ENCODE measurements around the gene HOXA3. TPM values are rescaled to one million over a fixed set of nuclear protein-coding genes. Genes with fewer than 3 reads are reported as not detected.
A peak's percentile ranks its signal among the peaks of the same experiment; 100 is the strongest.

Gene HOXA3
- total RNA-seq, 1 experiment from 2014 or later = not detected

DNA sequence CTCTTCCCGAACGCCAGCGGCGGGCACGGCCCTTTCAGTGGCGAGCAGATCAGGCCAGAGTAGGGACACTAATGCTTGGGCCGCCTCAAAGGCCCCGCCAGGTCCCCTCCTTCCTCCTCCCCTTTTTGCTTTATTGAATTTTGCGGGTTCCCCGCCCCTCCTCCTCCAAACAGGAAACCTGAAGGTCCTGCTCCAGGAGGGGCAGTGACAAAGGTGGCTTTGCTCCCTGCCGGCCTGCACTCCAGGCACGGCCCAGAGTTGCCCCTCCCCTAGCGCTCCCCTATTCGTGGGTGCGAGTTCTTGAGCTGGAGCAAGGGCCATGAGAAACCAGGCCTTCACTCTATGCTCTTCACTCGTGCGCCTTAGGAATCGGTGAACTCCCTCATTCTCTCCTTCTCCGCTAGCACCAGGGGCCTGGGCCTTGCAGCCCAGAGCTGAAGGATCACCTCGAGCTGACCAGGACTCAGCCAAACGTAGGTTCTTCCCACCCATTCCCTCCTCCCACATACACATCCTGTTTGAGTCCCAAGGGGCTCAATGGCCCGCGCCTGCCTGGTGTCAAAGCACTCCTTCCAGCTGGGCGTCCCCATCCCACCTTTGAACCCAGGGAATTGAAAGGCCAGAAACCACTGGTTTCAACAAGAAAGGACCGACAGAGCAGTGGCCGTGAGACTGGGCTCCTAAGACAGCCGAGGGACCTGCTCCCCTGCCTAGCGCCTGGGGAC, 4.2 kb downstream of the HOXA3 start:
- no peaks in the 10 kb centered on the region for H3K79me2 ChIP-seq (ENCODE audit: insufficient read depth, low read length)
- H3K23ac ChIP-seq (ENCODE audit: insufficient read length, low read depth, low read length) = no peak overlapping the region
- H2AFZ ChIP-seq (ENCODE audit: low read length) = no peak overlapping the region
- no peaks in the 10 kb centered on the region for H3K79me1 ChIP-seq (ENCODE audit: insufficient read depth, low read depth, low read length, poor library complexity, severe bottlenecking)
- no peak overlapping the region for H4K91ac ChIP-seq (ENCODE audit: insufficient read length, low read depth, low read length)
- no peak overlapping the region for H2AK5ac ChIP-seq (ENCODE audit: insufficient read length, low read length)
- H3K9ac ChIP-seq (ENCODE audit: extremely low read depth, insufficient read length, low read length) = no peak overlapping the region
- WGBS (ENCODE audit: extremely low coverage, insufficient read length, low lambda C conversion rate) = no CpG with 5 or more reads among the region's 28 CpGs
- Mint-ChIP-seq H3K4me1 (peaks cover 10 to 28% of the 10 kb centered on the region in 2 experiments), H3K36me3 (ENCODE audit: insufficient read depth in 1 of 3, low read depth in 3 of 3) (no peaks in the 10 kb centered on the region; a peak in 3 of 7 replicates), H3K4me3 (peak overlapping the region in 1 of 2 experiments; percentile 66; a peak in 2 of 5 replicates), H3K9me3 (peaks cover 17 to 22% of the 10 kb centered on the region in 2 experiments), H3K27ac (no peak overlapping the region), H3K27me3 (ENCODE audit: low read depth) (peaks cover 100% of the 10 kb centered on the region)
- no peak overlapping the region for H4K8ac ChIP-seq (replicated peaks; ENCODE audit: insufficient read length, low read depth, low read length)
- no peak overlapping the region for H3K4me2 ChIP-seq (ENCODE audit: insufficient read depth, insufficient read length, low read length)
- H3K27me3 ChIP-seq (ENCODE audit: insufficient read depth, low read length) = peaks cover 94% of the 10 kb centered on the region
- no peak overlapping the region for H2BK120ac ChIP-seq (ENCODE audit: low read depth, low read length, poor library complexity, severe bottlenecking)
- no peak overlapping the region for H2BK15ac ChIP-seq (ENCODE audit: low read depth, low read length)
- no peak overlapping the region for H2BK12ac ChIP-seq (ENCODE audit: insufficient read length, low read depth, low read length)
- no peak overlapping the region for H2BK20ac ChIP-seq (ENCODE audit: low read depth, low read length, poor library complexity, severe bottlenecking)
- no peak overlapping the region for H3K56ac ChIP-seq (ENCODE audit: insufficient read length, low read depth, low read length)
- no peak overlapping the region for H3K14ac ChIP-seq (ENCODE audit: insufficient read depth, low read length)
- no peak overlapping the region for H3K18ac ChIP-seq (ENCODE audit: insufficient read length, low read depth, low read length)
- no peak overlapping the region for H3K27ac ChIP-seq (ENCODE audit: insufficient read length, low read depth, low read length)
- no peaks in the 10 kb centered on the region for H3K9me3 ChIP-seq (ENCODE audit: control insufficient read depth, low read depth, low read length)
- peaks cover 9% of the 10 kb centered on the region for H3K23me2 ChIP-seq (ENCODE audit: insufficient read length, low read depth, low read length, poor library complexity, severe bottlenecking)
- H4K20me1 ChIP-seq (ENCODE audit: control insufficient read depth, insufficient read depth, insufficient read length) = no peaks in the 10 kb centered on the region
- H3T11ph ChIP-seq (ENCODE audit: low read length) = no peak overlapping the region
- TF ChIP-seq, protein P1, sequence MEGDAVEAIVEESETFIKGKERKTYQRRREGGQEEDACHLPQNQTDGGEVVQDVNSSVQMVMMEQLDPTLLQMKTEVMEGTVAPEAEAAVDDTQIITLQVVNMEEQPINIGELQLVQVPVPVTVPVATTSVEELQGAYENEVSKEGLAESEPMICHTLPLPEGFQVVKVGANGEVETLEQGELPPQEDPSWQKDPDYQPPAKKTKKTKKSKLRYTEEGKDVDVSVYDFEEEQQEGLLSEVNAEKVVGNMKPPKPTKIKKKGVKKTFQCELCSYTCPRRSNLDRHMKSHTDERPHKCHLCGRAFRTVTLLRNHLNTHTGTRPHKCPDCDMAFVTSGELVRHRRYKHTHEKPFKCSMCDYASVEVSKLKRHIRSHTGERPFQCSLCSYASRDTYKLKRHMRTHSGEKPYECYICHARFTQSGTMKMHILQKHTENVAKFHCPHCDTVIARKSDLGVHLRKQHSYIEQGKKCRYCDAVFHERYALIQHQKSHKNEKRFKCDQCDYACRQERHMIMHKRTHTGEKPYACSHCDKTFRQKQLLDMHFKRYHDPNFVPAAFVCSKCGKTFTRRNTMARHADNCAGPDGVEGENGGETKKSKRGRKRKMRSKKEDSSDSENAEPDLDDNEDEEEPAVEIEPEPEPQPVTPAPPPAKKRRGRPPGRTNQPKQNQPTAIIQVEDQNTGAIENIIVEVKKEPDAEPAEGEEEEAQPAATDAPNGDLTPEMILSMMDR (conservative IDR thresholded peaks at IDR 0.05) = no peak
- H2BK5ac ChIP-seq (ENCODE audit: insufficient read length, low read length) = no peak overlapping the region
- no peak overlapping the region for H4K5ac ChIP-seq (ENCODE audit: insufficient read length, low read depth, low read length)
- DNase-seq = no peak
- no peak overlapping the region for H3K4ac ChIP-seq (ENCODE audit: low read depth, low read length)
- no peaks in the 10 kb centered on the region for H3K4me1 ChIP-seq (ENCODE audit: insufficient read depth, low read length)

Measured in H9 (cell line).